HG03565 (cell line): ENCODE data around the gene SRP68.

Source experiments
- ATAC-seq: cut with Tn5 transposase; IDR thresholded peaks from one replicate; pipeline ENCODE4 v1.9.1; 2021; ENCODE audit warnings: mild to moderate bottlenecking, moderate library complexity; ENCODE audit not compliant: unreplicated experiment

SRP68 gene

GRCh38 chr17:76000755-76001521 lies 71.4 kb downstream of the SRP68 start, which contains the start of gene CDK3:
TSS of gene CDK3 (plus strand) at chr17:76000855. CDS start at chr17:76001426, 571 bp downstream.
- ATAC-seq: no peak

GRCh38 chr17:76000016-76000754 lies 72.1 kb downstream of the SRP68 start:
- no peak for ATAC-seq

- ATAC-seq: no peak
These were observed 74.0 kb downstream of the SRP68 start for GRCh38 chr17:75998327-75998795.

GRCh38 chr17:75996665-75997590 lies 75.4 kb downstream of the SRP68 start:
- ATAC-seq: no peak

- ATAC-seq: no peak
These were observed 76.9 kb downstream of the SRP68 start for GRCh38 chr17:75995385-75995925.

GRCh38 chr17:75994802-75995370 lies 77.4 kb downstream of the SRP68 start:
- ATAC-seq: no peak

- ATAC-seq: no peak
These were observed 80.9 kb downstream of the SRP68 start for GRCh38 chr17:75991396-75991795.
